H1 (cell line): ENCODE measurements around the gene CHEK2.

Experiments used
- ASH2L ChIP-seq: fragments of 200-600, 300-600 bp; sonication (generic); IDR thresholded peaks from one replicate; pipeline ENCODE4 v1.7.1; 2017; ENCODE audit warnings: low read length
- CEBPB ChIP-seq: IDR thresholded peaks from 2 replicates; pipeline ENCODE4 v1.6.1; 2012; ENCODE audit warnings: low read depth, low read length
- CTCF ChIP-seq, 3 experiments: IDR thresholded peaks; 1 replicate in 2 of 3; 2 replicates in 1 of 3; pipeline versions ENCODE4 v1.5.1 to v1.6.1; 2011; ENCODE audit warnings: low read length in 3 of 3, mild to moderate bottlenecking in 3 of 3, inconsistent platforms in 2 of 3, low read depth in 1 of 3, moderate library complexity in 1 of 3; ENCODE audit not compliant: insufficient read depth in 1 of 3; ENCODE audit errors: control extremely low read depth in 1 of 3
- EP300 ChIP-seq, 2 experiments: IDR thresholded peaks; 1 replicate in 1 of 2; 2 replicates in 1 of 2; pipeline ENCODE4 v1.6.1; 2011 to 2012; ENCODE audit warnings: low read depth in 2 of 2, low read length in 2 of 2, mild to moderate bottlenecking in 2 of 2, borderline replicate concordance in 1 of 2, inconsistent platforms in 1 of 2, moderate library complexity in 1 of 2
- EZH2 ChIP-seq: fragments of 200-600 bp; sonication (generic); IDR thresholded peaks from 2 replicates; pipeline ENCODE4 v1.7.1; 2012; ENCODE audit warnings: low read depth, mild to moderate bottlenecking, moderate library complexity, low read length, inconsistent platforms; ENCODE audit not compliant: severe bottlenecking
- MAFK ChIP-seq: IDR thresholded peaks from 2 replicates; pipeline ENCODE4 v1.6.1; 2012; ENCODE audit warnings: low read depth, mild to moderate bottlenecking, improper control_type of control experiment, low read length
- SIX5 ChIP-seq: IDR thresholded peaks from 2 replicates; pipeline ENCODE4 v1.6.1; 2011; ENCODE audit warnings: mild to moderate bottlenecking, low read depth, low read length
- TEAD4 ChIP-seq: IDR thresholded peaks from 2 replicates; pipeline ENCODE4 v1.6.1; 2012; ENCODE audit warnings: low read depth, low read length, inconsistent platforms, mixed read lengths

DNA sequence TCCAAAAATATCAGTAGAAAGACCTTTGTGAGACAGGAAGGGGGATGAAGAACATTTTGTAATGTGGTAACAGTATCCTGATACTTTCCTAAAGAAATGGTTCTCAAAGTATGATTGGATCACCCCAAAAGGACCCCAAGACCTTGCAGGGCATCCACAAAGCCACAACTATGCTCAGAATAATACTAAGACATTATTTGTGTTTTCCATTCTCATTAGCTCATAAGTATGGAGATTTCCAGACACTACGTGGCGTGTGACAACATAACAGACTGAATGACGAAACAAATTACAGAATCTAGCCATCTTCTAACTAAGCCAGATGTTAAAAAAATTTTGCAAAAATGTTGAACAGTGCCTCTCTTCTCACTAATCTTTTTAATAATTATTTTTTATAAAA, 24.9 kb downstream of the CHEK2 start:
- TF ChIP-seq CTCF (IDR thresholded peaks at IDR 0.05; ENCODE audit: control extremely low read depth in 1 of 3, insufficient read depth in 1 of 3, low read depth in 1 of 3, low read length in 3 of 3): no peak
- no peak for TF ChIP-seq MAFK
- TF ChIP-seq CEBPB: no peak
- TF ChIP-seq EP300 (IDR thresholded peaks at IDR 0.05; ENCODE audit: borderline replicate concordance in 1 of 2, low read depth in 2 of 2, low read length in 2 of 2): no peak
- no peak for TF ChIP-seq SIX5
- no peak for TF ChIP-seq ASH2L
- no peak for TF ChIP-seq EZH2
- no peak for TF ChIP-seq TEAD4
